Hair follicular keratinocyte (primary cell): Measurements from ENCODE around the gene NPL. TPM values are rescaled to one million over a fixed set of nuclear protein-coding genes. Genes with fewer than 3 reads are reported as not detected.

Experiments
- total RNA-seq: library from RNA; depleted of rRNA; stranded (reverse); fragments of >200 nt; gene quantifications from 2 replicates; pipeline ENCODE4 v1.2.3, GENCODE V29; 2015

NPL gene, protein sequence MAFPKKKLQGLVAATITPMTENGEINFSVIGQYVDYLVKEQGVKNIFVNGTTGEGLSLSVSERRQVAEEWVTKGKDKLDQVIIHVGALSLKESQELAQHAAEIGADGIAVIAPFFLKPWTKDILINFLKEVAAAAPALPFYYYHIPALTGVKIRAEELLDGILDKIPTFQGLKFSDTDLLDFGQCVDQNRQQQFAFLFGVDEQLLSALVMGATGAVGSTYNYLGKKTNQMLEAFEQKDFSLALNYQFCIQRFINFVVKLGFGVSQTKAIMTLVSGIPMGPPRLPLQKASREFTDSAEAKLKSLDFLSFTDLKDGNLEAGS
- 1.8 and 2.8 TPM in 2 replicates for total RNA-seq

DNA sequence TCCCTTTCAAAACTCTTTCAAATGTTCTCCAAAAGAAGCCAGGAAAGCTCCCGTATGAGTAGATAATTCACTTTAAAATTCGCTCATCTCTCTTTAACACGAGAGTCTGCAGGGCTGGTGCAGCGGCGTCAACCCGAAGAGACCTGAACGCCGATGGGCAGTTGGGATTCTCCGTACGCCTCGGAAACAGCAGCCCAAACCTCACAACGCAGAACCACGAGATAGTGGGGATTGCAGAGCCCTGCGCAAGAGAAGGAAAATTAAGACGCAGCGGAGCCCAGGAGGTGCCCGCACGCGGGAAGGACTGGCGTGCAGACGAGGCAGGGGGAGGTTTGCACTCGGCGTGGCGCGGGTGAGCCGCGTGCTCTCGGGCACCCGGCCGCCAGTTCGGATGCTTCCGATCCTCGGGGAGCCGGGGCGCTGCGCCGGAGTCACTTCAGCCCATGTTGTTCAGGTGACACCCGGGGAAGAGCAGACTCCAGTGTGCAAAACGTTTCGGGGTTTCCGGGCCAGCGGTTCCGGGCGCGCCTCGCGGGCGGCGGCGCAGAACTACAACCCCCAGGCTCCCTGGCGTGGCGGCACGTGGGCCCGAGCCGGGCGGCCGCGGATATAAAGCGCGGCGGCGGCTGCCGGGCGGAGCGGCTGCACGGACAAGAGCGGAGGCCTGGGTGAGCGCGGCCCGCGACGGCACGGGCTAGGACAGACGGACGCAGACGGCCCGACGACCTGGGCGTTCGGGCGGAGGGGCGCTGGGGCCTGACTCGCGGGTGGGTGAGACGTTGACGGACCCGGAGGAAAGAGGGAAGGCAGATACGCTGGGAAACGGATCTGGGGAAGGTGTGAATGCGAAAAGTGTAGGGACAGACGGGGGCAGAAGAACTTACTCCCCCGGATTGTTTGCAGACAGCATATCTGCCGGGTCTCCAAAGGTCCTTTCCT lies at the start of gene NPL:
NPL (plus strand) TSS at position 636 of the 939 bp plus-strand sequence. CDS start 4,599 bp downstream, outside the sequence.

DNA sequence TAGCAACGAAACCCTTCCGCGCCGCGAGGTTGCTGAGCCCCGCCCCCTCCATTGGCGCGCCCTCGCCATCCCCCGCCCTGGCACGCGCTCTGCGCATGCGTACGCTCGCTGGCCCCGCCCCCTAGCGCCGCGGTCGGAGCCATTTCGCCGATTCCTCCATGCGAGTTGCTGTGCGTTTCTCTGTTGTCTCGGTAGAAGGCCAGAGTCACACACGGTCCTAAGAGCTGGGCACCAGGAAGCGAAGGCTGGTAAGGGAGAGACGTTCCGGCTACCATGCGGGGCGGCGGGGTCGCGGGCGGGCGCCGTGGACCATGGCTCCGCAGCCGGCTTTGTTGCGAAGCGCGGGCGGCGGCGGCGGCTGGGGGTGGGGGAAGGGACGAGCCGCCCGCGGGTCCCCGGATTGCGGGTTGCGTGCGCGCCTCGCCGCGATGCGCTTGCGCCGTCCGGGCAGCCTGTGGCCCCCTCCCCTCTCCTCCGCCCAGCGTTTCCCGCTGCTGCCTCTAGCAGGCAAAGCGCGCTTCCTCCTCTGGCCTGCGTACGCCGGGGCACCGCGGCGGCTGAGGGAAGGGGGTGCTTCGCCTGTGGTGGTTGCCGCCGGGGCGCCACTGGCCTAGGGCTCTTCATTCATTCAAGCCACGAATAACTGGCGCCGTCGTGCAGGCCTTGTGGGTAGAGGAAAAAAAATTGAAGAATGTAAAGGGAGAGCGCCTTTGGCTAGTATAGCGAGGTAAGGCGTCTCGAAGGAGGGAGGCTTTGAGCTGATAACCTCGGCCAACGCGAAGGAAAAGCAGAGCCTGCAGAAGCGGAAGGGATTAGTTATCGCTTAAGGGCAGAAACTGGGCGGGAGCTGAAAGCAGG lies 49.9 kb downstream of the NPL start, which contains the start of gene DHX9:
DHX9 (plus strand) TSS at position 139 of the 858 bp plus-strand sequence. CDS start 3,220 bp downstream, outside the sequence.

Other genes starting within 250 kb of the NPL start
- gene RNASEL, start 200.5 kb upstream of the NPL start, total RNA-seq: 2.7 and 3.8 TPM in 2 replicates
- 0.19 and 0.23 TPM in 2 replicates for gene RGS16, start 185.4 kb upstream of the NPL start, total RNA-seq
- not detected in 2 replicates for gene RGS8, start 105.2 kb upstream of the NPL start, total RNA-seq
- 65.9 and 108 TPM in 2 replicates for gene DHX9, start 49.6 kb downstream of the NPL start, total RNA-seq
- gene SHCBP1L, start 163.4 kb downstream of the NPL start, total RNA-seq: 0.15 TPM in 1 of 2 replicates, not detected in the other
- 114 and 123 TPM in 2 replicates for gene LAMC1, start 233.6 kb downstream of the NPL start, total RNA-seq